Esophagus muscularis mucosa (tissue), 2 donors: ENCODE measurements around the gene ZNF594.
"Not testable (repeated sequence)": the region's sequence is repeated elsewhere in the genome, so short reads cannot be mapped to it uniquely, and the experiment has no call there.

Experiments
- EP300 ChIP-seq: sonication (generic); formaldehyde crosslinking; IDR thresholded peaks from one replicate; pipeline ENCODE4 v1.6.1; 2017; ENCODE audit warnings: antibody characterized with exemption
- POLR2A ChIP-seq: fragments of 450-650 bp; IDR thresholded peaks from one replicate; pipeline ENCODE4 v1.6.1; 2017; ENCODE audit warnings: antibody characterized with exemption, moderate library complexity, mild to moderate bottlenecking, low read depth

DNA sequence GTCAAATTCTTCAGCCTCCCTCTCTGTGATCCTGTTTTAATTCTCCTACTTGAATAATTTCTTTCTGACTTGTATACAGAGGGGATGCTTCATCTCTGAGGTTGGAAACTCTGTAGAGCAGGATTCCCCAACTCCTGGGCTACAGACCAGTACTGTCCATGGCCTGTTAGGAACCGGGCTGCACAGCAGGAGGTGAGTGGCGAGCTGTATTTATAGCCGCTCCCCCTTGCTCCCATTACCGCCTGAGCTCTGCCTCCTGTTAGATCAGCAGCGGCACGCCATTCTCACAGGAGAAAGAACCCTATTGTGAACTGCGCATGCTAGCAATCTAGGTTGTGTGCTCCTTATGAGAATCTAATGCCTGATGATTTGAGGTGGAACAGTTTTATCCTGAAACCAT, 16.6 kb downstream of the ZNF594 start:
- not testable (repeated sequence) for TF ChIP-seq POLR2A, EP300
